Panc1 (cell line): ENCODE measurements around the gene PADI6. TPM values are rescaled to one million over a fixed set of nuclear protein-coding genes. Genes with fewer than 3 reads are reported as not detected.

Experiments
- ATAC-seq: fragments of 200-7000 bp; cut with Tn5 transposase; 2 replicates; pipeline ENCODE4 v1.9.1; 2020; ENCODE audit warnings: mild to moderate bottlenecking, moderate library complexity
- Bru-seq: library from RNA; stranded (reverse); fragments of 400-500 nt; gene quantifications from one replicate; lab custom pipeline; 2021; lab: Mats Ljungman, UMichigan
- BruChase-seq, 2 experiments: library from RNA; stranded (reverse); fragments of 400-500 nt; gene quantifications; one replicate each; lab custom pipeline; 2021; lab: Mats Ljungman, UMichigan
- BruUV-seq: library from RNA; stranded (reverse); fragments of 400-500 nt; replicated peaks from 2 replicates; lab custom pipeline; 2021; lab: Mats Ljungman, UMichigan
- CTCF ChIA-PET: fragments of 300-600 bp; sonication (Branson Sonifier 250); formaldehyde crosslinking; loops from one replicate; lab custom pipeline; 2022; ENCODE audit warnings: antibody characterized with exemption; lab: Charles Lee
- POLR2A ChIA-PET: fragments of 300-600 bp; sonication (Branson Sonifier 250); formaldehyde crosslinking; loops from one replicate; lab custom pipeline; 2022; ENCODE audit warnings: antibody characterized with exemption; lab: Charles Lee
- DNase-seq: peaks from one replicate; pipeline ENCODE4 v3.0.0-alpha.2; 2010; ENCODE audit warnings: low read depth, low spot score
- H3K27ac ChIP-seq: 2 replicates; pipeline ENCODE4 v1.5.1; 2011; ENCODE audit warnings: mild to moderate bottlenecking, low read length, inconsistent platforms
- H3K27me3 ChIP-seq: fragments of 200-500 bp; sonication (Bioruptor generic); 2 replicates; pipeline ENCODE4 v1.6.0; 2014; ENCODE audit warnings: low read length, inconsistent platforms; ENCODE audit not compliant: control insufficient read depth, insufficient read depth
- H3K36me3 ChIP-seq: fragments of 200-500 bp; sonication (Bioruptor generic); 2 replicates; pipeline ENCODE4 v1.5.1; 2014; ENCODE audit warnings: inconsistent platforms, mild to moderate bottlenecking, low read length, moderate library complexity; ENCODE audit not compliant: control insufficient read depth, insufficient read depth
- H3K4me1 ChIP-seq: 2 replicates; pipeline ENCODE4 v1.5.1; 2011; ENCODE audit warnings: inconsistent platforms, mild to moderate bottlenecking, low read length, moderate library complexity; ENCODE audit not compliant: control insufficient read depth, insufficient read depth
- H3K4me3 ChIP-seq, 2 experiments: 2 replicates each; pipeline ENCODE4 v1.5.1; 2011 to 2012; ENCODE audit warnings: low read depth in 2 of 2, low read length in 2 of 2, mild to moderate bottlenecking in 2 of 2, inconsistent platforms in 1 of 2, moderate library complexity in 1 of 2
- H3K9me3 ChIP-seq: fragments of 200-500 bp; sonication (Bioruptor generic); 2 replicates; pipeline ENCODE4 v1.5.1; 2014; ENCODE audit warnings: low read depth, mild to moderate bottlenecking, inconsistent platforms, low read length, moderate library complexity; ENCODE audit not compliant: control insufficient read depth, insufficient read depth
- CTCF ChIP-seq: fragments of 450-650 bp; IDR thresholded peaks from 2 replicates; pipeline ENCODE4 v1.5.1; 2017; ENCODE audit warnings: mild to moderate bottlenecking
- POLR2AphosphoS5 ChIP-seq: IDR thresholded peaks from 2 replicates; pipeline ENCODE4 v1.6.1; 2012; ENCODE audit warnings: mild to moderate bottlenecking, low read depth, low read length, moderate library complexity
- REST ChIP-seq, 2 experiments: IDR thresholded peaks; 2 replicates each; pipeline ENCODE4 v1.6.1; 2011 to 2012; ENCODE audit warnings: low read depth in 2 of 2, control low read depth in 1 of 2, low read length in 1 of 2, mild to moderate bottlenecking in 1 of 2, moderate library complexity in 1 of 2; ENCODE audit not compliant: insufficient read depth in 1 of 2
- SIN3A ChIP-seq: IDR thresholded peaks from 2 replicates; pipeline ENCODE4 v1.6.1; 2012; ENCODE audit warnings: low read depth, mild to moderate bottlenecking, low read length, moderate library complexity, borderline replicate concordance; ENCODE audit not compliant: insufficient read depth
- TCF7L2 ChIP-seq: IDR thresholded peaks from 2 replicates; pipeline ENCODE4 v1.6.1; 2011; ENCODE audit warnings: mild to moderate bottlenecking, low read depth, low read length, inconsistent platforms
- in situ Hi-C: cut with HindIII; loops from 2 replicates; pipeline ENCODE4 v1.10.0; 2016; ENCODE audit warnings: low sequenced_read_pairs, low pct_unique_long_range_greater_than_20kb
- intact Hi-C: fragments of 100-400 bp; cut with micrococcal nuclease; formaldehyde crosslinking; loops from one replicate; pipeline ENCODE4 v1.10.0; 2022; ENCODE audit not compliant: unreplicated experiment
- long read RNA-seq: library from polyadenylated mRNA; unstranded; transcript quantifications from one replicate; pipeline ENCODE4 v2.0.0, GENCODE V29; 2021; ENCODE audit not compliant: unreplicated experiment
- polyA plus RNA-seq: library from polyadenylated mRNA; unstranded; fragments of >200 nt; gene quantifications from one replicate; pipeline ENCODE4 v1.2.1, GENCODE V29; 2012; ENCODE audit warnings: missing spikeins; ENCODE audit not compliant: insufficient read length
- total RNA-seq: library from RNA; stranded (reverse); gene quantifications from one replicate; pipeline ENCODE4 v1.2.1, GENCODE V29; 2021; ENCODE audit not compliant: unreplicated experiment

PADI6 gene
- total RNA-seq (not detected), Bru-seq, nascent RNA (not detected), BruChase-seq, experiment 1, labeled RNA remaining after a 2-hour chase (not detected), BruChase-seq, experiment 2, labeled RNA remaining after a 6-hour chase (percentile 4 among the genes with signal in this experiment)
- not detected for polyA plus RNA-seq
- long read RNA-seq = 0 reads

GRCh38 chr1:17371896-17372295 lies at the start of gene PADI6:
Gene PADI6, plus strand, starts transcription at chr1:17372196. Its CDS starts 50 bp downstream, at chr1:17372246.
- Histone ChIP-seq H3K4me1 (peaks cover 4% of the 10 kb centered on the region), H3K27me3 (no peaks in the 10 kb centered on the region), H3K36me3 (no peaks in the 10 kb centered on the region), H3K27ac (no peak within 1 kb of the TSS), H3K9me3 (no peaks in the 10 kb centered on the region), H3K4me3 (no peak within 1 kb of the TSS)
- intact Hi-C loops (no loop called here), in situ Hi-C loops (no loop called here)
- ChIA-PET POLR2A (no interaction called here), CTCF (no interaction called here)
- ATAC-seq = no peak
- BruUV-seq = no TSS peak
- DNase-seq = no peak
- TF ChIP-seq CTCF = no peak
- no peak for TF ChIP-seq TCF7L2
- TF ChIP-seq POLR2AphosphoS5 = no peak
- TF ChIP-seq SIN3A = no peak
- no peak for TF ChIP-seq REST (IDR thresholded peaks at IDR 0.05; ENCODE audit: insufficient read depth in 1 of 2, low read depth in 2 of 2, low read length in 1 of 2)

GRCh38 chr1:17328855-17329254 lies 43.1 kb upstream of the PADI6 start:
- no TSS peak for BruUV-seq
- CTCF ChIA-PET = no interaction called here

More at GRCh38 chr1:17328855-17329254, 43.1 kb upstream of the PADI6 start:
- no peak for TF ChIP-seq TCF7L2
- TF ChIP-seq POLR2AphosphoS5 = no peak
- no peak for TF ChIP-seq REST (IDR thresholded peaks at IDR 0.05; ENCODE audit: insufficient read depth in 1 of 2, low read depth in 2 of 2, low read length in 1 of 2)
- TF ChIP-seq CTCF = no peak
- TF ChIP-seq SIN3A = no peak
- no peak overlapping the region for H3K27ac ChIP-seq
- H3K4me1 ChIP-seq = no peaks in the 10 kb centered on the region
- in situ Hi-C loops (no loop called here), intact Hi-C loops (no loop called here)
- ATAC-seq (no peak), DNase-seq (no peak)
- no peak overlapping the region for H3K4me3 ChIP-seq
- POLR2A ChIA-PET = no interaction called here
- H3K36me3 ChIP-seq = no peaks in the 10 kb centered on the region
- H3K27me3 ChIP-seq = no peaks in the 10 kb centered on the region
- 0 out of 2 replicates have a peak, but pooled peaks cover 3% of the 10 kb centered on the region for H3K9me3 ChIP-seq
